HG02973 (cell line): Measurements from ENCODE around the gene CEP76.
"Not testable (repeated sequence)": the region's sequence is repeated elsewhere in the genome, so short reads cannot be mapped to it uniquely, and the experiment has no call there.

ENCODE experiments used
- ATAC-seq: cut with Tn5 transposase; IDR thresholded peaks from one replicate; pipeline ENCODE4 v1.9.1; 2021; ENCODE audit warnings: moderate library complexity; ENCODE audit not compliant: unreplicated experiment

CEP76 gene

GRCh38 chr18:12645254-12645653 is 57.3 kb downstream of the CEP76 start:
- no peak for ATAC-seq

- not testable (repeated sequence) for ATAC-seq
Measured at GRCh38 chr18:12643756-12644155, 58.8 kb downstream of the CEP76 start.

GRCh38 chr18:12640881-12641200 is 61.7 kb downstream of the CEP76 start:
- ATAC-seq = no peak

- ATAC-seq = no peak
Measured at GRCh38 chr18:12639990-12640880, 62.3 kb downstream of the CEP76 start.

- no peak for ATAC-seq
Measured at GRCh38 chr18:12638644-12639124, 63.8 kb downstream of the CEP76 start.

GRCh38 chr18:12637901-12638643 is 64.5 kb downstream of the CEP76 start:
- ATAC-seq = no peak

GRCh38 chr18:12637393-12637792 is 65.1 kb downstream of the CEP76 start:
- no peak for ATAC-seq

GRCh38 chr18:12631831-12632477 is 70.6 kb downstream of the CEP76 start:
- ATAC-seq = no peak

GRCh38 chr18:12630136-12630535 is 72.4 kb downstream of the CEP76 start:
- ATAC-seq = no peak

GRCh38 chr18:12628706-12629702 is 73.5 kb downstream of the CEP76 start:
- ATAC-seq = no peak

GRCh38 chr18:12627199-12627598 is 75.3 kb downstream of the CEP76 start:
- not testable (repeated sequence) for ATAC-seq

GRCh38 chr18:12625241-12625640 is 77.3 kb downstream of the CEP76 start:
- ATAC-seq = no peak
